Tibial artery (tissue), 4 donors: ENCODE results near the gene CAPZB.
A peak's percentile ranks its signal among the peaks of the same experiment; 100 is the strongest.

Experiments
- DNase-seq, 2 donors: peaks; one replicate each; pipeline ENCODE4 v3.0.0-alpha.2; 2019
- H3K27ac ChIP-seq, 2 donors: fragments of 200-600 bp; sonication (generic) in 1 of 2; 1 replicate in 1 of 2; 2 replicates in 1 of 2; pipeline ENCODE4 v1.5.1; 2018 to 2019; ENCODE audit warnings: mild to moderate bottlenecking in 1 of 2
- H3K27me3 ChIP-seq, 2 donors: fragments of 200-600 bp; sonication (generic) in 1 of 2; one replicate each; pipeline versions ENCODE4 v1.5.1 to v1.6.0; 2016 to 2019
- H3K36me3 ChIP-seq, 3 donors: fragments of 200-600 bp; sonication (generic) in 2 of 3; one replicate each; pipeline ENCODE4 v1.5.1; 2016 to 2019; ENCODE audit warnings: mild to moderate bottlenecking in 2 of 3
- H3K4me1 ChIP-seq, 4 donors: fragments of 200-600 bp; sonication (generic) in 2 of 4; 1 replicate in 3 of 4; 2 replicates in 1 of 4; pipeline ENCODE4 v1.5.1; 2016 to 2019
- H3K4me3 ChIP-seq, 2 donors: fragments of 200-600 bp; sonication (generic) in 1 of 2; 1 replicate in 1 of 2; 2 replicates in 1 of 2; pipeline ENCODE4 v1.5.1; 2018 to 2019; ENCODE audit warnings: mild to moderate bottlenecking in 2 of 2
- H3K9me3 ChIP-seq, 3 donors: fragments of 200-600 bp; sonication (generic) in 1 of 3; one replicate each; pipeline ENCODE4 v1.5.1; 2016 to 2019
- intact Hi-C: fragments of 100-400 bp; cut with DNase I; formaldehyde crosslinking; loops from one replicate; pipeline ENCODE4 v1.15.0; 2023; ENCODE audit warnings: low total_unique reads
- TF ChIP-seq, protein P1 (sequence below), 2 experiments: fragments of 200-600 bp in 1 of 2; fragments of 450-650 bp in 1 of 2; IDR thresholded peaks; one replicate each; pipeline ENCODE4 v1.5.1; 2017 to 2019; ENCODE audit warnings: antibody characterized with exemption in 2 of 2, mild to moderate bottlenecking in 1 of 2, moderate library complexity in 1 of 2

CAPZB gene

DNA sequence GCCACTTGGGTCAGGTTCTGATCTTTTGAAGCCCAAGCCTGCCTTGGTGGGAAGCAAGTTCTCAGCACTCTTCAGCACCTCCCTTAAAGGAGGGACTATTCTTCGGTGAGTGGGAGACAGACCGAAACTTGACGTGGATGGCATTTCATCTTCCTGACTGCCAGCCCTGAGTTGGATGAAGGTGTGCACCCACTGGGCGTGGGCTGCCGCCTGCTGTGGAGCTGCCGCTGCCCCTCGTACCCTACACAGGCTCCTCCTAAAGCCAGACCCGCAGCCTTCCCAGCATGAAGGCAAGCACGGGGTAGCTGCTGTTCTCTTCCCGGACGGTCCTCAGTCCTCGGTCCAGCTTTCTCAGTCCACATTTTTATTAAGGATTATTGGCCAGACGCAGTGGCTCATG, 89.1 kb downstream of the CAPZB start:
- peaks cover 0 to 9% (median 7%) of the 10 kb centered on the region in 3 donors for H3K36me3 ChIP-seq
- H3K27ac ChIP-seq, result peak overlapping the region; percentile 36 to 43
- TF ChIP-seq, protein P1, sequence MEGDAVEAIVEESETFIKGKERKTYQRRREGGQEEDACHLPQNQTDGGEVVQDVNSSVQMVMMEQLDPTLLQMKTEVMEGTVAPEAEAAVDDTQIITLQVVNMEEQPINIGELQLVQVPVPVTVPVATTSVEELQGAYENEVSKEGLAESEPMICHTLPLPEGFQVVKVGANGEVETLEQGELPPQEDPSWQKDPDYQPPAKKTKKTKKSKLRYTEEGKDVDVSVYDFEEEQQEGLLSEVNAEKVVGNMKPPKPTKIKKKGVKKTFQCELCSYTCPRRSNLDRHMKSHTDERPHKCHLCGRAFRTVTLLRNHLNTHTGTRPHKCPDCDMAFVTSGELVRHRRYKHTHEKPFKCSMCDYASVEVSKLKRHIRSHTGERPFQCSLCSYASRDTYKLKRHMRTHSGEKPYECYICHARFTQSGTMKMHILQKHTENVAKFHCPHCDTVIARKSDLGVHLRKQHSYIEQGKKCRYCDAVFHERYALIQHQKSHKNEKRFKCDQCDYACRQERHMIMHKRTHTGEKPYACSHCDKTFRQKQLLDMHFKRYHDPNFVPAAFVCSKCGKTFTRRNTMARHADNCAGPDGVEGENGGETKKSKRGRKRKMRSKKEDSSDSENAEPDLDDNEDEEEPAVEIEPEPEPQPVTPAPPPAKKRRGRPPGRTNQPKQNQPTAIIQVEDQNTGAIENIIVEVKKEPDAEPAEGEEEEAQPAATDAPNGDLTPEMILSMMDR (IDR thresholded peaks at IDR 0.05), result no peak
- no peaks in the 10 kb centered on the region for H3K9me3 ChIP-seq
- H3K27me3 ChIP-seq, result no peaks in the 10 kb centered on the region
- H3K4me1 ChIP-seq, result peaks cover 3 to 90% (median 67%) of the 10 kb centered on the region in 4 donors
- intact Hi-C loops, result loop anchor here (10.0 kb wide), 2 partner anchors 89 to 199 kb away; partner anchors contain the start of gene CAPZB
- H3K4me3 ChIP-seq, result no peak overlapping the region
- no peak for DNase-seq

DNA sequence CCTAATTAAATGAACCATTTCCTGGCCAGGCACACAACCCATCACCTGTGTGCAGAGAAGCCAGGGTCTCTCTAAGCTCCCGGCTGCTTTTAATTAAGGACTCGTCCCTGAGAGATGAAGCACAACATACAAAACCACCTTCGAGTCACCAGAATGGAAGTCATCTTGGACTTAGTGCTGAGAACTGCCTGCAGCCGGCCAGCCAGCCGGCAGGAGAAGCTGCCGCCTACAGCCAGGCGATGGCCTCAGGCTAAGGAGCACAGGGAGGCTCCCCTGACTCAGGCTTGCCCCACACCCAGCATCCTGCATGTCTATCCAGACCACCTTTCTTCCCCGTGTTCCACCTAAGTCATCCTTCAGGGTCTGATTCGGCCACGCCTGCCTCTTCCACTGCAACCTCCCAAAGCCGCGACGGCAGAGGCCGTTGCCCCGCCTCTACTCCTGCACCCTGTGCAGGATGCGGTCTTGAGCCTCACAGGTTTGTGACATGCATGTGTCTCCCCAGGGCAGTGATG, 89.6 kb downstream of the CAPZB start:
- TF ChIP-seq, protein P1 (IDR thresholded peaks at IDR 0.05), result no peak
- H3K36me3 ChIP-seq, result peaks cover 0 to 9% (median 7%) of the 10 kb centered on the region in 3 donors
- DNase-seq, result no peak
- H3K27me3 ChIP-seq, result no peaks in the 10 kb centered on the region
- H3K27ac ChIP-seq, result peak overlapping the region; percentile 36 to 43
- H3K4me3 ChIP-seq, result no peak overlapping the region
- intact Hi-C loops, result loop anchor here (10.0 kb wide), 2 partner anchors 89 to 199 kb away; partner anchors contain the start of gene CAPZB
- H3K9me3 ChIP-seq, result no peaks in the 10 kb centered on the region
- H3K4me1 ChIP-seq, result peaks cover 0 to 88% (median 64%) of the 10 kb centered on the region in 4 donors

DNA sequence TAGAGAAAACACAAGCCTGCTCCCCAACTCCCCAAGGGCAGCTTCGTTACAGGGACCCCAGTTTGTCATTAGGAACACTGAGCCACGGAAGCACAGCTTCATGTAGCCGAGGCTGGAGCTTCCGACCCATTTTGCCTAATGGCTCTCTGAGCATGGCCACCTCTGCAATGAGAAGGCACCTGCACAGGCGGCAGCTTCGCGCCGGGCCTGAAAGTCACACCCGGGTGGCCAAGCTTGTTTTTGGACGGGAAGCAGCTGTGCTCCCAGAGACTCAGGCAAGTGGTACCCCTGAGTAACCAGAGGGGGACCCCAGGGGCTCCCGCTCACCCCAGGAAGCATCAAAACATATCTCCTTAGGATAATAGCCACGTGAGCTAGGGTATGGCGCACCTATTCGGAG, 92.3 kb downstream of the CAPZB start:
- H3K4me1 ChIP-seq, result peaks cover 0 to 83% (median 46%) of the 10 kb centered on the region in 4 donors
- intact Hi-C loops, result loop anchor here (5.0 to 10.0 kb wide), 3 partner anchors 92 to 259 kb away; partner anchors contain the start of gene CAPZB
- TF ChIP-seq, protein P1 (IDR thresholded peaks at IDR 0.05), result no peak
- no peaks in the 10 kb centered on the region for H3K9me3 ChIP-seq
- H3K27ac ChIP-seq, result peak overlapping the region; percentile 43 to 68
- H3K4me3 ChIP-seq, result no peak overlapping the region
- H3K36me3 ChIP-seq, result peaks cover 0 to 9% (median 7%) of the 10 kb centered on the region in 3 donors
- no peak for DNase-seq
- no peaks in the 10 kb centered on the region for H3K27me3 ChIP-seq

- Histone ChIP-seq H3K36me3 (peaks cover 0 to 9% (median 7%) of the 10 kb centered on the region in 3 donors), H3K4me3 (no peak overlapping the region), H3K4me1 (peaks cover 0 to 82% (median 43%) of the 10 kb centered on the region in 4 donors), H3K27ac (peak overlapping the region; percentile 66 to 68), H3K9me3 (no peaks in the 10 kb centered on the region), H3K27me3 (no peaks in the 10 kb centered on the region)
- intact Hi-C loops, result loop anchor here (5.0 to 10.0 kb wide), 3 partner anchors 93 to 260 kb away; partner anchors contain the start of gene CAPZB
- DNase-seq, result no peak
- TF ChIP-seq, protein P1 (IDR thresholded peaks at IDR 0.05), result no peak
Observed at GRCh38 chr1:19392221-19392620, 93.1 kb downstream of the CAPZB start.

GRCh38 chr1:19391596-19391981, 93.8 kb downstream of the CAPZB start:
- H3K27me3 ChIP-seq, result no peaks in the 10 kb centered on the region
- TF ChIP-seq, protein P1 (IDR thresholded peaks at IDR 0.05), result no peak
- intact Hi-C loops, result loop anchor here (5.0 to 10.0 kb wide), 3 partner anchors 93 to 261 kb away; partner anchors contain the start of gene CAPZB
- peak overlapping the region; percentile 66 to 68 for H3K27ac ChIP-seq
- no peaks in the 10 kb centered on the region for H3K9me3 ChIP-seq
- DNase-seq, result no peak
- peak overlapping the region in 1 of 2 donors; percentile 12 for H3K4me3 ChIP-seq
- H3K4me1 ChIP-seq, result peaks cover 0 to 87% (median 47%) of the 10 kb centered on the region in 4 donors
- H3K36me3 ChIP-seq, result peaks cover 0 to 9% (median 7%) of the 10 kb centered on the region in 3 donors
